ENCODE results near the gene IER3. TPM values are rescaled to one million over a fixed set of nuclear protein-coding genes. Genes with fewer than 3 reads are reported as not detected.

IER3 gene
- total and polyA plus RNA-seq, 2 of the 13 experiments (the other 11 are each of a cell fraction or from before 2014, with no cell fraction given), result 51.1 to 131 TPM

GRCh38 chr6:30749554-30750378, 5.4 kb upstream of the IER3 start (continued):
- TF ChIP-seq HNRNPL (IDR thresholded peaks at IDR 0.05; ENCODE audit: low read depth, low read length), result peak; percentile 74; the same call in 1 of the 2 replicates
- peak; percentile 40 for TF ChIP-seq DBP (CRISPR knock-in tag; IDR thresholded peaks at IDR 0.05; ENCODE audit: not compliant biosample characterization)
- TF ChIP-seq ZNF441 (CRISPR knock-in tag; IDR thresholded peaks at IDR 0.05; ENCODE audit: borderline replicate concordance), result no peak
- TF ChIP-seq, protein P1, sequence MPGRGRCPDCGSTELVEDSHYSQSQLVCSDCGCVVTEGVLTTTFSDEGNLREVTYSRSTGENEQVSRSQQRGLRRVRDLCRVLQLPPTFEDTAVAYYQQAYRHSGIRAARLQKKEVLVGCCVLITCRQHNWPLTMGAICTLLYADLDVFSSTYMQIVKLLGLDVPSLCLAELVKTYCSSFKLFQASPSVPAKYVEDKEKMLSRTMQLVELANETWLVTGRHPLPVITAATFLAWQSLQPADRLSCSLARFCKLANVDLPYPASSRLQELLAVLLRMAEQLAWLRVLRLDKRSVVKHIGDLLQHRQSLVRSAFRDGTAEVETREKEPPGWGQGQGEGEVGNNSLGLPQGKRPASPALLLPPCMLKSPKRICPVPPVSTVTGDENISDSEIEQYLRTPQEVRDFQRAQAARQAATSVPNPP (CRISPR knock-in tag; IDR thresholded peaks at IDR 0.05), result no peak
- no peak for TF ChIP-seq ZNF841 (CRISPR knock-in tag; IDR thresholded peaks at IDR 0.05; ENCODE audit: borderline replicate concordance)
- peak; percentile 76 for TF ChIP-seq SALL1 (CRISPR knock-in tag; IDR thresholded peaks at IDR 0.05)
- no peak for TF ChIP-seq ZNF24 (IDR thresholded peaks at IDR 0.05)
- 0 out of 2 replicates have a peak, but pooled peaks have one; percentile 2 for TF ChIP-seq ZFP90 (CRISPR knock-in tag; IDR thresholded peaks at IDR 0.05; ENCODE audit: borderline replicate concordance)
- TF ChIP-seq ZNF569 (CRISPR knock-in tag; IDR thresholded peaks at IDR 0.05; ENCODE audit: borderline replicate concordance), result no peak
- peak; percentile 75 for TF ChIP-seq HIC2 (CRISPR knock-in tag; IDR thresholded peaks at IDR 0.05; ENCODE audit: low read depth)
- TF ChIP-seq ZSCAN30 (CRISPR knock-in tag; IDR thresholded peaks at IDR 0.05), result no peak
- TF ChIP-seq, protein P2, sequence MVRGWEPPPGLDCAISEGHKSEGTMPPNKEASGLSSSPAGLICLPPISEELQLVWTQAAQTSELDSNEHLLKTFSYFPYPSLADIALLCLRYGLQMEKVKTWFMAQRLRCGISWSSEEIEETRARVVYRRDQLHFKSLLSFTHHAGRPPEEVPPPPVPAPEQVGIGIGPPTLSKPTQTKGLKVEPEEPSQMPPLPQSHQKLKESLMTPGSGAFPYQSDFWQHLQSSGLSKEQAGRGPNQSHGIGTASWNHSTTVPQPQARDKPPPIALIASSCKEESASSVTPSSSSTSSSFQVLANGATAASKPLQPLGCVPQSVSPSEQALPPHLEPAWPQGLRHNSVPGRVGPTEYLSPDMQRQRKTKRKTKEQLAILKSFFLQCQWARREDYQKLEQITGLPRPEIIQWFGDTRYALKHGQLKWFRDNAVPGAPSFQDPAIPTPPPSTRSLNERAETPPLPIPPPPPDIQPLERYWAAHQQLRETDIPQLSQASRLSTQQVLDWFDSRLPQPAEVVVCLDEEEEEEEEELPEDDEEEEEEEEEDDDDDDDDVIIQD (CRISPR knock-in tag; IDR thresholded peaks at IDR 0.05; ENCODE audit: low read depth), result no peak; the same call in 1 of the 2 replicates
- TF ChIP-seq, protein P3, sequence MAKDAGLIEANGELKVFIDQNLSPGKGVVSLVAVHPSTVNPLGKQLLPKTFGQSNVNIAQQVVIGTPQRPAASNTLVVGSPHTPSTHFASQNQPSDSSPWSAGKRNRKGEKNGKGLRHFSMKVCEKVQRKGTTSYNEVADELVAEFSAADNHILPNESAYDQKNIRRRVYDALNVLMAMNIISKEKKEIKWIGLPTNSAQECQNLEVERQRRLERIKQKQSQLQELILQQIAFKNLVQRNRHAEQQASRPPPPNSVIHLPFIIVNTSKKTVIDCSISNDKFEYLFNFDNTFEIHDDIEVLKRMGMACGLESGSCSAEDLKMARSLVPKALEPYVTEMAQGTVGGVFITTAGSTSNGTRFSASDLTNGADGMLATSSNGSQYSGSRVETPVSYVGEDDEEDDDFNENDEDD (CRISPR knock-in tag; IDR thresholded peaks at IDR 0.05; ENCODE audit: borderline replicate concordance), result peak; percentile 38; the same call in 1 of the 2 replicates
- peak; percentile 89 for TF ChIP-seq ZFX (CRISPR knock-in tag; IDR thresholded peaks at IDR 0.05; ENCODE audit: low read depth)
- no peak for TF ChIP-seq BORCS8-MEF2B (CRISPR knock-in tag; IDR thresholded peaks at IDR 0.05)
- peak; percentile 58; the same call in 1 of the 2 replicates for TF ChIP-seq ELF3 (CRISPR knock-in tag; IDR thresholded peaks at IDR 0.05)
- TF ChIP-seq, protein P4, sequence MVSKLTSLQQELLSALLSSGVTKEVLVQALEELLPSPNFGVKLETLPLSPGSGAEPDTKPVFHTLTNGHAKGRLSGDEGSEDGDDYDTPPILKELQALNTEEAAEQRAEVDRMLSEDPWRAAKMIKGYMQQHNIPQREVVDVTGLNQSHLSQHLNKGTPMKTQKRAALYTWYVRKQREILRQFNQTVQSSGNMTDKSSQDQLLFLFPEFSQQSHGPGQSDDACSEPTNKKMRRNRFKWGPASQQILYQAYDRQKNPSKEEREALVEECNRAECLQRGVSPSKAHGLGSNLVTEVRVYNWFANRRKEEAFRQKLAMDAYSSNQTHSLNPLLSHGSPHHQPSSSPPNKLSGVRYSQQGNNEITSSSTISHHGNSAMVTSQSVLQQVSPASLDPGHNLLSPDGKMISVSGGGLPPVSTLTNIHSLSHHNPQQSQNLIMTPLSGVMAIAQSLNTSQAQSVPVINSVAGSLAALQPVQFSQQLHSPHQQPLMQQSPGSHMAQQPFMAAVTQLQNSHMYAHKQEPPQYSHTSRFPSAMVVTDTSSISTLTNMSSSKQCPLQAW (CRISPR knock-in tag; IDR thresholded peaks at IDR 0.05), result peak; percentile 43; the same call in 1 of the 2 replicates
